H1 (cell line): Measurements from ENCODE around the gene UGT3A1. TPM values are rescaled to one million over a fixed set of nuclear protein-coding genes. Genes with fewer than 3 reads are reported as not detected.
A peak's percentile ranks its signal among the peaks of the same experiment; 100 is the strongest.

Experiments used
- CTCF ChIA-PET: fragments of 300-600 bp; sonication (Branson Sonifier 250); formaldehyde crosslinking; loops from one replicate; lab custom pipeline; 2021; ENCODE audit not compliant: partially characterized antibody; lab: Charles Lee
- POLR2A ChIA-PET: fragments of 300-600 bp; sonication (Branson Sonifier 250); formaldehyde crosslinking; loops from one replicate; lab custom pipeline; 2021; ENCODE audit warnings: inconsistent platforms; ENCODE audit not compliant: partially characterized antibody; lab: Charles Lee
- DNase-seq, 2 experiments: peaks; one replicate each; pipeline versions ENCODE4 v3.0.0 to v3.0.0-alpha.2; 2010 to 2022; ENCODE audit warnings: low spot score in 2 of 2, low read depth in 1 of 2, mixed read lengths in 1 of 2
- FAIRE-seq: peaks from 2 replicates; lab custom pipeline; 2011; peaks lifted over from hg19 to GRCh38; lab: Jason Lieb, UNC
- H2AFZ ChIP-seq: 2 replicates; pipeline ENCODE4 v1.8.1; 2012; ENCODE audit warnings: low read length, inconsistent platforms
- H2AK5ac ChIP-seq: 2 replicates; pipeline ENCODE4 v1.6.1; 2013; ENCODE audit warnings: low read depth, low read length
- H2BK120ac ChIP-seq: replicated peaks from 2 replicates; pipeline ENCODE3; 2013; ENCODE audit warnings: low read depth, low read length, inconsistent platforms
- H2BK12ac ChIP-seq: 2 replicates; pipeline ENCODE4 v1.6.1; 2013; ENCODE audit warnings: low read depth, low read length
- H2BK15ac ChIP-seq: 2 replicates; pipeline ENCODE4 v1.6.1; 2013; ENCODE audit warnings: low read length
- H2BK20ac ChIP-seq: 2 replicates; pipeline ENCODE4 v1.6.1; 2013; ENCODE audit warnings: low read length
- H2BK5ac ChIP-seq: 2 replicates; pipeline ENCODE4 v1.6.1; 2013; ENCODE audit warnings: low read depth, low read length
- H3K14ac ChIP-seq: 2 replicates; pipeline ENCODE4 v1.6.1; 2013; ENCODE audit warnings: inconsistent platforms; ENCODE audit not compliant: insufficient read length
- H3K18ac ChIP-seq: 2 replicates; pipeline ENCODE4 v1.6.1; 2013; ENCODE audit warnings: low read length; ENCODE audit errors: extremely low read depth
- H3K23ac ChIP-seq: 2 replicates; pipeline ENCODE4 v1.6.1; 2013; ENCODE audit warnings: inconsistent platforms; ENCODE audit not compliant: insufficient read length
- H3K23me2 ChIP-seq: 2 replicates; pipeline ENCODE4 v1.6.1; 2013; ENCODE audit warnings: low read depth, low read length
- H3K27ac ChIP-seq: 2 replicates; pipeline ENCODE4 v1.6.1; 2011; ENCODE audit warnings: low read depth, low read length, inconsistent platforms
- H3K27me3 ChIP-seq, 4 experiments: replicated peaks in 1 of 4; 1 replicate in 1 of 4; 2 replicates in 3 of 4; pipeline versions ENCODE4 v1.6.1 to v1.8.1; 2011 to 2013; ENCODE audit warnings: low read length in 3 of 4, mild to moderate bottlenecking in 3 of 4, inconsistent platforms in 2 of 4, mixed read lengths in 2 of 4, moderate library complexity in 1 of 4; ENCODE audit not compliant: control insufficient read depth in 3 of 4, insufficient read depth in 3 of 4; ENCODE audit errors: extremely low read depth in 1 of 4
- H3K36me3 ChIP-seq, 4 experiments: 2 replicates each; pipeline versions ENCODE4 v1.6.1 to v1.8.1; 2011 to 2013; ENCODE audit warnings: mild to moderate bottlenecking in 4 of 4, low read length in 3 of 4, moderate library complexity in 2 of 4, control low read depth in 1 of 4, inconsistent platforms in 1 of 4; ENCODE audit not compliant: insufficient read depth in 4 of 4, control insufficient read depth in 2 of 4
- H3K4ac ChIP-seq: replicated peaks from 2 replicates; pipeline ENCODE3; 2013; ENCODE audit warnings: low read length, low read depth, mixed read lengths, inconsistent platforms; ENCODE audit not compliant: insufficient read length
- H3K4me1 ChIP-seq, 4 experiments: replicated peaks in 1 of 4; 1 replicate in 1 of 4; 2 replicates in 3 of 4; pipeline versions ENCODE4 v1.6.1 to v1.8.1; 2011 to 2013; ENCODE audit warnings: low read length in 3 of 4, inconsistent platforms in 2 of 4, mixed read lengths in 1 of 4; ENCODE audit not compliant: insufficient read depth in 4 of 4, control insufficient read depth in 3 of 4
- H3K4me2 ChIP-seq, 2 experiments: 2 replicates each; pipeline versions ENCODE4 v1.6.1 to v1.8.1; 2011 to 2013; ENCODE audit warnings: low read depth in 2 of 2, low read length in 2 of 2, control low read depth in 1 of 2, inconsistent platforms in 1 of 2, mild to moderate bottlenecking in 1 of 2; ENCODE audit not compliant: insufficient read depth in 1 of 2
- H3K4me3 ChIP-seq, 4 experiments: fragments of 200-600, 300-600 bp in 1 of 4; sonication (generic), shearing (Covaris generic), sonication (Bioruptor Twin) in 1 of 4; 2 replicates each; pipeline versions ENCODE4 v1.5.1 to v1.8.1; 2011 to 2016; ENCODE audit warnings: low read length in 4 of 4, low read depth in 3 of 4, control low read depth in 2 of 4, inconsistent platforms in 2 of 4, mild to moderate bottlenecking in 2 of 4, mixed read lengths in 1 of 4, moderate library complexity in 1 of 4; ENCODE audit not compliant: insufficient read depth in 2 of 4; ENCODE audit errors: extremely low read depth in 1 of 4
- H3K56ac ChIP-seq: replicated peaks from 2 replicates; pipeline ENCODE3; 2013; ENCODE audit warnings: low read depth, mild to moderate bottlenecking, mixed read lengths, low read length, inconsistent platforms; ENCODE audit not compliant: insufficient read length
- H3K79me1 ChIP-seq: 2 replicates; pipeline ENCODE4 v1.6.1; 2013; ENCODE audit warnings: low read depth, low read length, control low read depth
- H3K79me2 ChIP-seq, 2 experiments: 2 replicates each; pipeline versions ENCODE4 v1.6.1 to v1.8.1; 2012 to 2013; ENCODE audit warnings: low read length in 2 of 2, mild to moderate bottlenecking in 2 of 2, inconsistent platforms in 1 of 2; ENCODE audit not compliant: insufficient read depth in 2 of 2, control insufficient read depth in 1 of 2
- H3K9ac ChIP-seq, 4 experiments: replicated peaks in 1 of 4; 1 replicate in 1 of 4; 2 replicates in 3 of 4; pipeline versions ENCODE4 v1.6.1 to v1.8.1; 2011 to 2013; ENCODE audit warnings: low read depth in 3 of 4, low read length in 3 of 4, control low read depth in 2 of 4, mild to moderate bottlenecking in 2 of 4, moderate library complexity in 2 of 4, inconsistent platforms in 1 of 4; ENCODE audit errors: extremely low read depth in 1 of 4
- H3K9me3 ChIP-seq, 2 experiments: 2 replicates each; pipeline versions ENCODE4 v1.6.1 to v1.8.1; 2012 to 2013; ENCODE audit warnings: mild to moderate bottlenecking in 2 of 2, moderate library complexity in 2 of 2, control low read depth in 1 of 2, inconsistent platforms in 1 of 2, low read depth in 1 of 2, low read length in 1 of 2, mixed read lengths in 1 of 2; ENCODE audit not compliant: insufficient read depth in 2 of 2
- H4K20me1 ChIP-seq, 2 experiments: replicated peaks in 1 of 2; 2 replicates each; pipeline versions ENCODE3 to v1.8.1; 2011 to 2013; ENCODE audit warnings: inconsistent platforms in 2 of 2, low read length in 2 of 2, mild to moderate bottlenecking in 1 of 2; ENCODE audit not compliant: insufficient read depth in 2 of 2, control insufficient read depth in 1 of 2
- H4K5ac ChIP-seq: 2 replicates; pipeline ENCODE4 v1.6.1; 2013; ENCODE audit warnings: low read length, low read depth, mixed read lengths, inconsistent platforms; ENCODE audit not compliant: insufficient read length
- H4K8ac ChIP-seq: 2 replicates; pipeline ENCODE4 v1.8.0; 2013; ENCODE audit warnings: mild to moderate bottlenecking, moderate library complexity, low read length, inconsistent platforms; ENCODE audit not compliant: insufficient read depth; ENCODE audit errors: extremely low read depth
- H4K91ac ChIP-seq: replicated peaks from 2 replicates; pipeline ENCODE3; 2013; ENCODE audit warnings: low read length, mixed read lengths, inconsistent platforms; ENCODE audit not compliant: insufficient read length
- CTCF ChIP-seq, 3 experiments: IDR thresholded peaks; 1 replicate in 2 of 3; 2 replicates in 1 of 3; pipeline versions ENCODE4 v1.5.1 to v1.6.1; 2011; ENCODE audit warnings: low read length in 3 of 3, mild to moderate bottlenecking in 3 of 3, inconsistent platforms in 2 of 3, low read depth in 1 of 3, moderate library complexity in 1 of 3; ENCODE audit not compliant: insufficient read depth in 1 of 3; ENCODE audit errors: control extremely low read depth in 1 of 3
- PHF8 ChIP-seq: fragments of 200-600 bp; sonication (generic); conservative IDR thresholded peaks from 2 replicates; pipeline ENCODE4 v1.7.1; 2012; ENCODE audit warnings: low read depth, mild to moderate bottlenecking, inconsistent platforms, low read length, moderate library complexity
- RAD21 ChIP-seq, 2 experiments: IDR thresholded peaks in 1 of 2; conservative IDR thresholded peaks in 1 of 2; 2 replicates each; pipeline ENCODE4 v1.6.1; 2011; ENCODE audit warnings: low read depth in 2 of 2, low read length in 2 of 2, improper control_type of control experiment in 1 of 2, inconsistent platforms in 1 of 2, mild to moderate bottlenecking in 1 of 2, moderate library complexity in 1 of 2
- WGBS, 2 experiments: shearing (Covaris generic) in 1 of 2; methylation state at CpG; one replicate each; pipeline versions ENCODE4 v1.1.6 to v1.1.7; 2013 to 2015; ENCODE audit warnings: low lambda C conversion rate in 2 of 2, mixed read lengths in 2 of 2, inconsistent platforms in 1 of 2, low coverage in 1 of 2, missing lambda C conversion rate in 1 of 2; ENCODE audit not compliant: insufficient replicate concordance in 2 of 2, insufficient coverage in 1 of 2, insufficient read length in 1 of 2; ENCODE audit errors: extremely low coverage in 1 of 2, missing lambda C conversion rate in 1 of 2; 5-methylcytosine and 5-hydroxymethylcytosine counted together
- polyA plus RNA-seq, 7 experiments: library from polyadenylated mRNA; depleted of rRNA in 3 of 7; stranded (reverse) in 5 of 7; unstranded in 2 of 7; fragments of >200 nt in 5 of 7; fragments of 200-250 nt in 2 of 7; gene quantifications; 1 replicate in 5 of 7; 2 replicates in 1 of 7; 4 replicates in 1 of 7; pipeline versions ENCODE4 v1.2.1 to v1.2.3, GENCODE V29; 2011 to 2013; ENCODE audit warnings: missing spikeins in 2 of 7, mixed read lengths in 2 of 7
- total RNA-seq: library from RNA; stranded (reverse); fragmentation: NEBNext Ultra II Directional; extraction: Animal tissue kit (Norgen Biotek cat#: 25700); gene quantifications from 2 replicates; pipeline ENCODE4 v1.2.1, GENCODE V29; 2021

UGT3A1 gene
- total and polyA plus RNA-seq, 2 of the 8 experiments (the other 6 are each of a cell fraction or from before 2014, with no cell fraction given), result 2.4 to 3.4 TPM

GRCh38 chr5:35926389-35927051 is 64.7 kb downstream of the UGT3A1 start:
- Histone ChIP-seq H3K56ac (no peak overlapping the region), H3K79me2 (no peaks in the 10 kb centered on the region), H3K9me3 (no peaks in the 10 kb centered on the region), H2BK15ac (0 out of 2 replicates have a peak overlapping the region, but pooled peaks have one; percentile 20), H3K14ac (no peak overlapping the region), H2AK5ac (no peak overlapping the region), H3K4me2 (no peak overlapping the region; a peak in 1 of 4 replicates), H4K20me1 (peaks cover 2 to 3% of the 10 kb centered on the region in 2 experiments), H3K79me1 (no peaks in the 10 kb centered on the region), H3K4ac (no peak overlapping the region), H3K36me3 (no peaks in the 10 kb centered on the region), H2BK20ac (no peak overlapping the region), H2AFZ (peak overlapping the region; percentile 86), H3K23ac (no peak overlapping the region), H4K91ac (no peak overlapping the region), H4K8ac (no peak overlapping the region), H2BK12ac (no peak overlapping the region), H3K27ac (no peak overlapping the region), H3K4me1 (no peaks in the 10 kb centered on the region), H2BK5ac (no peak overlapping the region), H2BK120ac (no peak overlapping the region), H3K23me2 (no peaks in the 10 kb centered on the region), H3K9ac (no peak overlapping the region), H3K27me3 (peaks cover 5 to 23% (median 17%) of the 10 kb centered on the region in 4 experiments), H3K18ac (no peak overlapping the region), H3K4me3 (no peak overlapping the region), H4K5ac (no peak overlapping the region)
- 50% methylated on average over 13 of the region's 13 CpGs; no CpG with 5 or more reads in 1 of the 2 experiments for WGBS, 2 experiments
- CTCF ChIA-PET, result interaction anchor here (0.6 to 4.2 kb wide), 65 partner anchors 9 to 839 kb away, joined by 3 to 65 read pairs (median 4); partner anchors contain the start of gene CAPSL
- FAIRE-seq, result peak; percentile 93
- POLR2A ChIA-PET, result interaction anchor here (2.1 kb wide), 1 partner anchor 275 kb away, joined by 5 read pairs; no protein-coding TSS in a partner anchor
- DNase-seq, result peak in 1 of 2 experiments; percentile 81
- TF ChIP-seq PHF8 (no peak), CTCF (IDR thresholded peaks at IDR 0.05; ENCODE audit: control extremely low read depth in 1 of 3, insufficient read depth in 1 of 3, low read depth in 1 of 3, low read length in 3 of 3) (peak in 2 of 3 experiments; percentile 84 to 93; a peak in 3 of 4 replicates), RAD21 (IDR thresholded peaks at IDR 0.05 in 1 of 2, conservative IDR thresholded peaks at IDR 0.05 in 1 of 2; ENCODE audit: low read depth in 2 of 2, low read length in 2 of 2) (peak; percentile 95 to 97)
